ENCODE measurements around the gene FOXA2. TPM values are rescaled to one million over a fixed set of nuclear protein-coding genes. Genes with fewer than 3 reads are reported as not detected.

FOXA2 gene
- polyA plus RNA-seq, 2 of the 4 experiments (the other 2 are of a cell fraction) = 8.3 to 20.7 TPM

- FAIRE-seq = no peak
- no peak for TF ChIP-seq RAD21 (conservative IDR thresholded peaks at IDR 0.05 in 1 of 2, IDR thresholded peaks at IDR 0.05 in 1 of 2)
- 0 out of 2 replicates have a peak, but pooled peaks have one; percentile 9 for TF ChIP-seq POLR2A (IDR thresholded peaks at IDR 0.05; ENCODE audit: low read length)
- ChIA-PET CTCF (interaction anchor here (1.0 to 8.9 kb wide), 6 partner anchors 7 to 247 kb away, joined by 3 to 80 read pairs (median 3); partner anchors contain the start of gene FOXA2), POLR2A (interaction anchor here (1.3 to 1.8 kb wide), 2 partner anchors 88 to 167 kb away, joined by 3 to 5 read pairs; no protein-coding TSS in a partner anchor)
- ATAC-seq = no peak; a peak in 1 of 6 replicates
- peak overlapping the region; percentile 50 for H3K4me3 ChIP-seq
- H3K27ac ChIP-seq = peak overlapping the region; percentile 75 to 95
- H3K4me2 ChIP-seq = peak overlapping the region; percentile 84
- peaks cover 58% of the 10 kb centered on the region for H3K4me1 ChIP-seq
- no peaks in the 10 kb centered on the region for H3K9me3 ChIP-seq
- WGBS (ENCODE audit: missing lambda C conversion rate) = 36% methylated on average over 21 of the region's 21 CpGs
- DNase-seq (ENCODE audit: low read depth in 1 of 2, low spot score in 1 of 2) = no peak
Observed at GRCh38 chr20:22579119-22579427, 5.3 kb downstream of the FOXA2 start.

- ChIA-PET POLR2A (interaction anchor here (0.7 to 1.8 kb wide), 5 partner anchors 9 to 191 kb away, joined by 3 to 8 read pairs (median 5); no protein-coding TSS in a partner anchor), CTCF (interaction anchor here (0.6 to 8.9 kb wide), 12 partner anchors 7 to 1302 kb away, joined by 3 to 80 read pairs (median 3); partner anchors contain the start of gene FOXA2)
- H3K4me1 ChIP-seq = peaks cover 58% of the 10 kb centered on the region
- 10% methylated on average over 40 of the region's 56 CpGs for whole genome bisulfite sequencing (ENCODE audit: missing lambda C conversion rate)
- no peaks in the 10 kb centered on the region for H3K9me3 ChIP-seq
- FAIRE-seq (no peak), DNase-seq (ENCODE audit: low read depth in 1 of 2, low spot score in 1 of 2) (peak in 1 of 2 experiments; percentile 41), ATAC-seq (peak in 1 of 2 experiments; percentile 46; a peak in 3 of 6 replicates)
- H3K27ac ChIP-seq = peak overlapping the region; percentile 75 to 95
- peak overlapping the region; percentile 50 for H3K4me3 ChIP-seq
- H3K4me2 ChIP-seq = peak overlapping the region; percentile 84
- TF ChIP-seq EP300 (IDR thresholded peaks at IDR 0.05) (no peak), SMC3 (IDR thresholded peaks at IDR 0.05) (0 out of 3 replicates have a peak, but pooled peaks have one; percentile 4), CTCF (IDR thresholded peaks at IDR 0.05) (no peak), TP53 (CRISPR knock-in tag; IDR thresholded peaks at IDR 0.05) (no peak), CEBPB (IDR thresholded peaks at IDR 0.05) (no peak; a peak in 1 of 4 replicates), CHD2 (IDR thresholded peaks at IDR 0.05; ENCODE audit: low read length, partially characterized antibody) (no peak), ESRRA (IDR thresholded peaks at IDR 0.05; ENCODE audit: borderline replicate concordance, low read length) (no peak), NR3C1 (IDR thresholded peaks at IDR 0.05) (no peak), RNF2 (IDR thresholded peaks at IDR 0.05; ENCODE audit: borderline replicate concordance, low read depth) (no peak), HOXA7 (CRISPR knock-in tag; IDR thresholded peaks at IDR 0.05) (no peak), KDM1A (IDR thresholded peaks at IDR 0.05; ENCODE audit: low read depth) (no peak; the same call in 1 of the 2 replicates), CBX2 (IDR thresholded peaks at IDR 0.05; ENCODE audit: borderline replicate concordance, low read depth) (no peak), GATA3 (IDR thresholded peaks at IDR 0.05; ENCODE audit: borderline replicate concordance) (peak; percentile 41; the same call in 1 of the 2 replicates), ATOH8 (CRISPR knock-in tag; IDR thresholded peaks at IDR 0.05; ENCODE audit: low read depth) (no peak), BCL3 (IDR thresholded peaks at IDR 0.05) (no peak), POLR2AphosphoS2 (conservative IDR thresholded peaks at IDR 0.05; ENCODE audit: low read length) (no peak), E2F6 (IDR thresholded peaks at IDR 0.05; ENCODE audit: borderline replicate concordance, low read depth) (0 out of 2 replicates have a peak, but pooled peaks have one; percentile 35), ZC3H11A (IDR thresholded peaks at IDR 0.05) (no peak), HOXB13 (CRISPR knock-in tag; IDR thresholded peaks at IDR 0.05; ENCODE audit: low read depth) (no peak), EHMT2 (IDR thresholded peaks at IDR 0.05; ENCODE audit: low read depth) (no peak), BHLHE40 (IDR thresholded peaks at IDR 0.05; ENCODE audit: low read depth, low read length) (no peak), ZSCAN20 (CRISPR knock-in tag; IDR thresholded peaks at IDR 0.05) (no peak), HES2 (IDR thresholded peaks at IDR 0.05) (no peak), RCOR1 (IDR thresholded peaks at IDR 0.05; ENCODE audit: low read depth, low read length) (no peak), REST (IDR thresholded peaks at IDR 0.05) (no peak)
Observed at GRCh38 chr20:22578221-22579118, 5.9 kb downstream of the FOXA2 start.

Measured in A549 (cell line).